ENCODE data around the gene ACOXL.

The ACOXL gene

DNA sequence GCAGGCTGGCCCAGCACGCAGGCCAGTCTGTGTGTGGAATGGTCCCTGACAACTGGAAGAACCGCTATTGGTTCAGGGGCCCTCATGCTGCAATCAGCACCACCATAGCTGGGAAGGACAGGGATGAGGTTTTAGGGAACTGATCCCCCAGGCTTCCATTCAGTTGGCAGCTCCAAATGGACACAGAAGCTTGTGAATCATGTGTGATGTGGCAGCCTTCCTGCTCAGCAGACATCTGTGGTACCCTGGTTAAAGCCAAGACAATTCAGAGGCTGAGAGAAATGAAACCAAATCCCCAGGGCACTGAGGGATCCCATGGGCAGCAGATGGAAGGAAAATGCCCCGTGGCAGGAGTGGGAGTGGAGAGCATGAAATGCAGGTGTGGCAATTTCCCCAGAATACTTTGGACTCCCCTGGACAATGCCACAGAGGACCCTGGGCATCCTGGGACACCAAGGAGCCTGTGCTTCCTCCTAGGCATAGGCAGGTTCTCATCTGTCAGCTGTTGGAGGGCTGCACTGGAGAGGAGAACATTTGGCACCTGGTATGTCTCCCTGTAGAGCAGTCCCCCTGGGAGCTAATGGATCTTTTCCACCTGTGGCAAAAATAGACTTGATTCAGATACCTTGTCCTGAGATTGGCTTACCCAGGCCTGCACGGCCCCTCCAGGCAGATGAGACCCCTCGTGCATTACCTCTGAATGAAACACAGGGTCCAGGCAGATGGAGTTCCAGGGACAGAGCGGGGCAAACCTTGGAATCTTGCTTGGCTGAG, 226.2 kb downstream of the ACOXL start:
- Histone ChIP-seq H3K4me2 (ENCODE audit: low read length) (no peak overlapping the region), H3K9ac (ENCODE audit: low read length) (no peak overlapping the region), H3K27me3 (ENCODE audit: insufficient read depth, low read length) (peaks cover 4% of the 10 kb centered on the region; the same call in 1 of the 2 replicates), H3K36me3 (ENCODE audit: insufficient read depth, low read length) (no peaks in the 10 kb centered on the region), H3K9me3 (ENCODE audit: low read length) (no peaks in the 10 kb centered on the region), H3K4me1 (ENCODE audit: insufficient read depth, low read length, severe bottlenecking) (no peaks in the 10 kb centered on the region), H3K4me3 (ENCODE audit: low read depth, low read length, poor library complexity, severe bottlenecking) (no peak overlapping the region), H3K79me2 (ENCODE audit: insufficient read depth, low read length) (no peaks in the 10 kb centered on the region), H2AFZ (ENCODE audit: low read length) (no peak overlapping the region), H3K27ac (ENCODE audit: low read depth, low read length, poor library complexity, severe bottlenecking) (no peak overlapping the region), H4K20me1 (ENCODE audit: insufficient read depth, low read length) (no peaks in the 10 kb centered on the region), H3F3A (ENCODE audit: insufficient read depth, low read length) (no peaks in the 10 kb centered on the region), H3K9me2 (ENCODE audit: low read depth, low read length) (no peaks in the 10 kb centered on the region)
- TF ChIP-seq, protein P1, sequence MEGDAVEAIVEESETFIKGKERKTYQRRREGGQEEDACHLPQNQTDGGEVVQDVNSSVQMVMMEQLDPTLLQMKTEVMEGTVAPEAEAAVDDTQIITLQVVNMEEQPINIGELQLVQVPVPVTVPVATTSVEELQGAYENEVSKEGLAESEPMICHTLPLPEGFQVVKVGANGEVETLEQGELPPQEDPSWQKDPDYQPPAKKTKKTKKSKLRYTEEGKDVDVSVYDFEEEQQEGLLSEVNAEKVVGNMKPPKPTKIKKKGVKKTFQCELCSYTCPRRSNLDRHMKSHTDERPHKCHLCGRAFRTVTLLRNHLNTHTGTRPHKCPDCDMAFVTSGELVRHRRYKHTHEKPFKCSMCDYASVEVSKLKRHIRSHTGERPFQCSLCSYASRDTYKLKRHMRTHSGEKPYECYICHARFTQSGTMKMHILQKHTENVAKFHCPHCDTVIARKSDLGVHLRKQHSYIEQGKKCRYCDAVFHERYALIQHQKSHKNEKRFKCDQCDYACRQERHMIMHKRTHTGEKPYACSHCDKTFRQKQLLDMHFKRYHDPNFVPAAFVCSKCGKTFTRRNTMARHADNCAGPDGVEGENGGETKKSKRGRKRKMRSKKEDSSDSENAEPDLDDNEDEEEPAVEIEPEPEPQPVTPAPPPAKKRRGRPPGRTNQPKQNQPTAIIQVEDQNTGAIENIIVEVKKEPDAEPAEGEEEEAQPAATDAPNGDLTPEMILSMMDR (IDR thresholded peaks at IDR 0.05; ENCODE audit: low read length), result no peak
- TF ChIP-seq EZH2 (IDR thresholded peaks at IDR 0.05; ENCODE audit: borderline replicate concordance, low read length), result no peak

DNA sequence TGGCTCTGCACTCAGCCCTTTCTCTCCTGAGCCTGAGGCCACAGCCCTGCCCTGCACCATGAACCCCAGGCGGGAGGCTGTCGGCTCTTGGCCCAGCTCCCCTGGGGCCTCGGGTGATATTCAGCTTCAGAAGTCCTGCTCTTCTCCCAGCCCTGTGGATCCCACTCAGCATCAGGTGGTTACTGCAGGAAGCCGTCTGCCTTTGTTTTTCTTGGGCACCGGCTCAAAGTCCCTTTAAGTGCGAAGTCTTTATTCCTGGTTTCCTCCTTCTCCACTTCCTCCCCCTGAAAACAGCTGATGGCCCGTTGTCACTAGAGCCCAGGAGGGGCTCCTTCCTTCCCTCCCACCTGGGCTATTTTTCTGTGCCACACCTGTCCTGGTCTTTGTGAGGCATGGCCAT, 226.8 kb downstream of the ACOXL start:
- Histone ChIP-seq H3K9me2 (ENCODE audit: low read depth, low read length) (no peaks in the 10 kb centered on the region), H3K79me2 (ENCODE audit: insufficient read depth, low read length) (no peaks in the 10 kb centered on the region), H3K36me3 (ENCODE audit: insufficient read depth, low read length) (no peaks in the 10 kb centered on the region), H3K9ac (ENCODE audit: low read length) (no peak overlapping the region), H3K4me3 (ENCODE audit: low read depth, low read length, poor library complexity, severe bottlenecking) (no peak overlapping the region), H4K20me1 (ENCODE audit: insufficient read depth, low read length) (no peaks in the 10 kb centered on the region), H3K9me3 (ENCODE audit: low read length) (no peaks in the 10 kb centered on the region), H3K4me1 (ENCODE audit: insufficient read depth, low read length, severe bottlenecking) (no peaks in the 10 kb centered on the region), H3K4me2 (ENCODE audit: low read length) (no peak overlapping the region), H3F3A (ENCODE audit: insufficient read depth, low read length) (no peaks in the 10 kb centered on the region), H2AFZ (ENCODE audit: low read length) (no peak overlapping the region), H3K27ac (ENCODE audit: low read depth, low read length, poor library complexity, severe bottlenecking) (no peak overlapping the region), H3K27me3 (ENCODE audit: insufficient read depth, low read length) (peaks cover 4% of the 10 kb centered on the region; the same call in 1 of the 2 replicates)
- TF ChIP-seq, protein P1 (IDR thresholded peaks at IDR 0.05; ENCODE audit: low read length), result no peak
- TF ChIP-seq EZH2 (IDR thresholded peaks at IDR 0.05; ENCODE audit: borderline replicate concordance, low read length), result no peak

DNA sequence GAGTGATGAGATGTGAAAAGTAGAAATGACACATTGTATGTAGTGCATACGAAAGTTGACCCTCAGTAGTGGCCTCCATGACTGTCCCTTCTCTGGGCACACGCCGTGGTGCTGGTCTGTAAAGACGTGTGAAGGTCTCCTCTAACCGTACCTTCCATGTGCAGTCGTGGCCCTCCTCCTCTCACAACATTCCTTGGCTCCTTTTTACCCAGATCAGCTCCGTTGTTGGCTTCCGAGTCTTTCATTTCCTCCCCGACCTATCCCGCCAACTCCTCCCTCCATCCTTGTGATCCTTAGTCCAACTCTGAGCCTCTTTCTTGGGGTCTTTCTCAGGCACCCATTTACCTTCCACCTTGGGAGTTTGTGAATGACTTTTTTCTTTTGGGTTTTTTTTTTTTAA, 227.9 kb downstream of the ACOXL start:
- Histone ChIP-seq H3K27me3 (ENCODE audit: insufficient read depth, low read length) (no peaks in the 10 kb centered on the region; the same call in 1 of the 2 replicates), H3K79me2 (ENCODE audit: insufficient read depth, low read length) (no peaks in the 10 kb centered on the region), H3K9me3 (ENCODE audit: low read length) (no peaks in the 10 kb centered on the region), H3K36me3 (ENCODE audit: insufficient read depth, low read length) (no peaks in the 10 kb centered on the region), H3F3A (ENCODE audit: insufficient read depth, low read length) (no peaks in the 10 kb centered on the region), H3K4me1 (ENCODE audit: insufficient read depth, low read length, severe bottlenecking) (no peaks in the 10 kb centered on the region), H3K27ac (ENCODE audit: low read depth, low read length, poor library complexity, severe bottlenecking) (no peak overlapping the region), H3K4me2 (ENCODE audit: low read length) (no peak overlapping the region), H2AFZ (ENCODE audit: low read length) (no peak overlapping the region), H3K4me3 (ENCODE audit: low read depth, low read length, poor library complexity, severe bottlenecking) (no peak overlapping the region), H4K20me1 (ENCODE audit: insufficient read depth, low read length) (no peaks in the 10 kb centered on the region), H3K9me2 (ENCODE audit: low read depth, low read length) (no peaks in the 10 kb centered on the region), H3K9ac (ENCODE audit: low read length) (no peak overlapping the region)
- TF ChIP-seq EZH2 (IDR thresholded peaks at IDR 0.05; ENCODE audit: borderline replicate concordance, low read length), result no peak
- TF ChIP-seq, protein P1 (IDR thresholded peaks at IDR 0.05; ENCODE audit: low read length), result no peak
